GM19395 (cell line): ENCODE measurements around the gene RAB36.
"Not testable (repeated sequence)": the region's sequence is repeated elsewhere in the genome, so short reads cannot be mapped to it uniquely, and the experiment has no call there.

Source experiments
- ATAC-seq: cut with Tn5 transposase; IDR thresholded peaks from one replicate; pipeline ENCODE4 v1.9.1; 2021; ENCODE audit warnings: mild to moderate bottlenecking, moderate library complexity; ENCODE audit not compliant: unreplicated experiment

Gene RAB36

GRCh38 chr22:23120415-23120899 is 24.8 kb upstream of the RAB36 start:
- no peak for ATAC-seq

- ATAC-seq: no peak
These were observed 24.3 kb upstream of the RAB36 start for GRCh38 chr22:23121000-23121421.

GRCh38 chr22:23121424-23121823 is 23.9 kb upstream of the RAB36 start:
- no peak for ATAC-seq

DNA sequence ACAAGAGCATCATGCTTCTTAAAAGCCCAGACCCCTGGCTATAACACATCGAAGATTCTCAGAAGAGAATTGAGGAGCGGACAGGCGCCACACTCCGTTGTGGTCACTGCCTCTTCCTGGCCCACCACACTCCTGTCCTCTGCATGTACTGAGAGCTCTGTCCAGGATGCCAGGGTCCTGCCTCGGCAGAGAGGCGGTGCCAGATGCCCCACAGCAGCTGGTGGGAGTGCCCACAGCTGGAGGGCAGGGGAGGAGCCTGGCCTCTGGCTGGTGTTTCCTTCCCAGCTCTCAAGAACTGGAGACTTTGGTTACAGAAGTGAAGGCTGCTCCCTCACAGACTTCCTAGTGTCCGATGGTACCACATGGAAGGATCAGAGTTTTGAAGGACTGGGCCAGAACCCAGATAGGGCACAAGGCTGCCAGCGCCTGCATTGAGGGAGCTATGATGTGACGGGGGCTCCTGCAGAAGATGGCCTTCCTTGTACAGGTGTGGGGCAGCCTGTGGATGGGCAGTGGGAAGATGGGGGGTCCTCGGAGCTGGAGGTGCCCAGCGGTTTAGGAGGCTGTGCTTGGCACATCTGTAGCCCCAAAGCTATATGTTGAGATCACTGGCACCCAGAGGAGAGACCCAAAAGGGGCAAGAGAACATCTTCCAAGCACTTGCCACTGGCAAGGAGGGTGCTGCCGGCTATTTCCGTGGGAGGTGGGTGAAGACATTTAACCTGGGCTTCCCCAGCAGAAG is 22.9 kb upstream of the RAB36 start:
- ATAC-seq: no peak

DNA sequence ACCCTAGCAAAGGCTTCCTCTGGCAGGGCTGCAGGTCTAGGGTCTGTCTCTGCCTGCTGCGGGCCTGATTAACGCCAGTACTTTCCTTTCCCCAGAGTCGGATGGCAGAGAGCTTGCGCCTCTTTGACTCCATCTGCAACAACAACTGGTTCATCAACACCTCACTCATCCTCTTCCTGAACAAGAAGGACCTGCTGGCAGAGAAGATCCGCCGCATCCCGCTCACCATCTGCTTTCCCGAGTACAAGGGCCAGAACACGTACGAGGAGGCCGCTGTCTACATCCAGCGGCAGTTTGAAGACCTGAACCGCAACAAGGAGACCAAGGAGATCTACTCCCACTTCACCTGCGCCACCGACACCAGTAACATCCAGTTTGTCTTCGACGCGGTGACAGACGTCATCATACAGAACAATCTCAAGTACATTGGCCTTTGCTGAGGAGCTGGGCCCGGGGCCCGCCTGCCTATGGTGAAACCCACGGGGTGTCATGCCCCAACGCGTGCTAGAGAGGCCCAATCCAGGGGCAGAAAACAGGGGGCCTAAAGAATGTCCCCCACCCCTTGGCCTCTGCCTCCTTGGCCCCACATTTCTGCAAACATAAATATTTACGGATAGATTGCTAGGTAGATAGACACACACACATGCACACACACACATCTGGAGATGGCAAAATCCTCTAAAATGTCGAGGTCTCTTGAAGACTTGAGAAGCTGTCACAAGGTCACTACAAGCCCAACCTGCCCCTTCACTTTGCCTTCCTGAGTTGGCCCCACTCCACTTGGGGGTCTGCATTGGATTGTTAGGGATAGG is 22.1 kb upstream of the RAB36 start:
- ATAC-seq: no peak

DNA sequence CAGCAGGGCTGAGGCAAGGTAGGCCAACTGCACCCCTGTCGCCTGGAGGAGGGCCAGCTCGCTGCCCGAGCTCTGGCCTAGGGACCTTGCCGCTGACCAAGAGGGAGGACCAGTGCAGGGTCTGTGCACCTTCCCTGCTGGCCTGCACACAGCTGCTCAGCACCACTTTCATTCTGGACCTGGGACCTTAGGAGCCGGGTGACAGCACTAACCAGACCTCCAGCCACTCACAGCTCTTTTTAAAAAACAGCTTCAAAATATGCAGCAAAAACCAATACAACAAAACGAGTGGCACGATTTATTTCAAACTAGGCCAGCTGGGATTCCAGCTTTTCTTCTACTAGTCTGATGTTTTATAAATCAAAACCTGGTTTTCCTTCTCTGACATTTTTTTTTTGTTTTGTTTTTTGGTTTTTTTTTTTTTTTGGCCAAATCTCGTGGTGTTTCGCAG is 21.4 kb upstream of the RAB36 start:
- no peak for ATAC-seq

GRCh38 chr22:23124611-23125511 is 20.4 kb upstream of the RAB36 start:
- ATAC-seq: no peak

GRCh38 chr22:23125512-23126103 is 19.7 kb upstream of the RAB36 start:
- ATAC-seq: no peak

GRCh38 chr22:23126165-23127054 is 18.9 kb upstream of the RAB36 start:
- ATAC-seq: no peak

DNA sequence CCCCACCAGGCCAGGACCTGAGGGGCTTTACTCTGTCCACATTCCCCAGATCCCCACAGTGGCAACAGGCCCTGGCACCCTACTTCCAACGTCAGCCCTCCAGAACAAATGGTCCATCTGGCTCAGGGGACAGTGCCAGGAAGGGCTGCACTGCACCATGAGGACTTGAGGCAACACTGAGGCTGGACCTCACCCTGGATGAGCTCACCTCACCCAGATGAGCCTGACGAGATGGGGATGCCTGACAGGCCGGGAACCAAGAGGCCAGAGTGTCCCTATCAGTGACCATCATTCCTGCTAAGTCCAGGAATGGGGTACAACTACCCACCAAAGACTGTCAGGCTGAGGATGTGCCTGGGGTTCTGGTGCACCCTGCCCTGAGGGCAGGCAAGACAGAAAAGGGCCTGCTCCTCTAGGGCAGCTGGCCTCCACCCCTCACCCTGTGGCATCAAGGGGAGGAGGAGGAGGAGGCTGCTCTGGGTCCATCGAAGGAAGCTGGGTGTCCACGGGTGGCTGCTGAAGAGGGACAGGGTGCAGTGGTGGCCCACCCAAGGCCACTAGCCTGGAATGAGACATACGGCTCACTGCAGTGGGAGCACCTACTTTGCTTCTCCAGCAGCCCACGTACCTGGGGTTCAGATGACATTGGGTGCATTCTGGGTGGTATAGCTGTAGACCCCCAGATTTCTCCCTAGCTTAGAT is 18.1 kb upstream of the RAB36 start:
- ATAC-seq: no peak

DNA sequence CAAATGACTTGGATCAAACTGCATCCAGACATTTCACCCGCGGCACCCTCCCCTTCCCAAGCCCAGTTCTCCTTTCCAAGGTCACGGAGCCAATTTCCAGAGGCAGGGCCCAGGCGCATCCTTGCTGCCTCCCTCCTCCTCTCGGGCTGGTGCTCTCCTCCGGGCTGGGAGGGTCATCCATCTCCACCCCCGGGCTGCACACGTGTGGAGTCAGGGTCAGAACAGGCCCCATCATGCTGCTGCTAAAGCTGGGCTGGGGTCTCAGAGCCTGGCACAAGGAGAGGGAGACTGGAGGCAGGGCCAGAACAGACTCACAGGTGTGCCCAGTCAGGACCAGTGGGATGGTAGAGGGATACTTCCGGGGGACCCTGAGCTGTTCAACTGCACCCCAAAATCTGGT is 17.5 kb upstream of the RAB36 start:
- no peak for ATAC-seq

DNA sequence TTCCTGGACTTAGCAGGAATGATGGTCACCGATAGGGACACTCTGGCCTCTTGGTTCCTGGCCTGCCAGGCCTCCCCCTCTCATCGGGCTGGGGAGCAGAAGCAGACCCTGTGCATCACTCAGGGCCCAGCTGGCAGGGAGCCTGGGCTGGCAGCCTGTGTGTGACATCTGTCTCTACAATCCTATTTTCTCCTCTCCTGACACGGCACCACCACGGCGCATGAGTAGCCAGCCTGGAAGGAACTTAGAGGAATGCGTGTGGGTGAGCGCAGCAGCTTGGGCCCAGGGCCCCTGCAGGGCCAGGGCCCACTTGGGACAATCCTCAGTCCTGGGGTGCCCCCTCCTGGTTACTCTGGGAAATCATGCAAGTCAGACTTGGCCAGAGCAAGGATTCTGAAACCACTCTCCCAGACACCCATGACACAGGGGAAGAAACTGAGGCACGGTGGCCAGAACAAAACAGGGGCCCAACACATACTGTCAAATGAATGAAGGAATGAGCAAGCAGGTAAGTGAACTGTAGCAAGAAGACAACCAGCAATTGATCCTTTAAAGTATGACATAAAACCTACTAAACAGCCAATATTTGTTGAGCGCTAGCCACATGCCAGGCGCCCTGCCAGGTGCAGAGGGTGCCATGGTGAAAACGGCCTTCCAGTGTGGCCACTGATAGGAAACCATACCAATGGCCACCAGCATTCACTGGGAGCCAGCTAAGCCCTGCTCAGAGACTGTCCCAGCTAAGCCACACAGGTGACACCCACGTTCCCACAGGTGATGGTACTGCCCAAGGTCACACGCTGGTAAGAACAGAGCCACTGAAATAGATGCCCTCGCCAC is 16.8 kb upstream of the RAB36 start:
- ATAC-seq: no peak

- no peak for ATAC-seq
These were observed 16.1 kb upstream of the RAB36 start for GRCh38 chr22:23129149-23129548.

DNA sequence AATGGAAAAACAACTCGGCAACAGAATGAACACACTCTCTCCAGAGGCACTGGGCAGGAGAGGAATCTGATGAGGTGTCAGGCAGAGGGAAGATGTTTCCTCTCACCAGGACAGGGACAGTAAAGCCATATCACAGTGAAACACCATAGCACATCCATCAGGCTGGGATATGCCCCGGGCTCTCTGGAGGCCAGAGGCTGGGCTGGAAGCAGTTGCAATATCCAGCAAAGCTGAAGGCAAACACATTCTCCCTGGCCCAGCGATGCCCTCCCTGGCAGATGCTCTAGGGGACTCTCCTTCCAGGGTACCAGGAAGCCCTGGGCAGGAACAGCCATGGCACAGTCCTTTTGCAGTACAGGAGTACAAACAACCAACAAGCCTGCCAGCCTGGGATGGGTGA is 14.6 kb upstream of the RAB36 start:
- no peak for ATAC-seq

DNA sequence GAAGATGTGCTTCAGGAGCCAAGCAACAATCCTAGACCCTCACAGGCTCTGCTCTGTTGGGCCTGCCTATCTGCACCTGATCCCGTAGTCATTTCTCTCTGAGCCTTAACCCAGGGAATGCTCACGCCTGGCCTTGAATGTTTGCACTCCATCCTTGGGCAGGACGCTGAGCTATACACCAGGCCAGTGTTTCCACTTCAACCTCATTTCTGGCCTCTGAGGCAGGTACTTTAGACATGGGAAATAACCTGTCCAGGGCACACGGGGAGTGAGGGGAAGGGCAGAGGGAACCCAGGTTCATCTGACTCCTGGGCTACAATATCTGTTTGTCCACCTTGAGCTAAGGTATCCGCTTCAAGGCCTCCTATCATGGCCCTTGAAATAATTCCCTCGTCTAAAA is 13.3 kb upstream of the RAB36 start:
- no peak for ATAC-seq

- ATAC-seq: no peak
These were observed 12.7 kb upstream of the RAB36 start for GRCh38 chr22:23132376-23133091.

DNA sequence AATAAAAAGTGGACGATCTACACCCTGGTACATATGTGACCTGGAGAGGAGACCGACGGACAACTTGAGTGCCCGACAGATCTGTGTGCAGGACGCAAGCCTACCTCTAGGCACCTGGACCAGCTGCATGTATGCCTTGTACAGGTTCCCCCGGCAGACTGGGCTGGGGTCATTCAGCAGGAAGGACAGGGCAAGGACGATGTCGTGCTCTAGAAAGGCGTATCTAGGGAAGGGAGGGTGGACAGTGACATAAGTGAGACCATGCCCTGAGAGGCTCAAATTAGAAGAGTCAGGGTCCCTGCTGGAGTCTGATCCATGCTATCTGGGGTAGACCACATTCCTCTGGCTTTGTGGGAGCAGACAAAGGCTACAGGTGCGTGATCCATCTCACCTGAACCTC is 11.4 kb upstream of the RAB36 start:
- no peak for ATAC-seq

- not testable (repeated sequence) for ATAC-seq
These were observed 8.3 kb upstream of the RAB36 start for GRCh38 chr22:23136991-23137390.
